Measurements from ENCODE around the gene SRSF12.

The SRSF12 gene

DNA sequence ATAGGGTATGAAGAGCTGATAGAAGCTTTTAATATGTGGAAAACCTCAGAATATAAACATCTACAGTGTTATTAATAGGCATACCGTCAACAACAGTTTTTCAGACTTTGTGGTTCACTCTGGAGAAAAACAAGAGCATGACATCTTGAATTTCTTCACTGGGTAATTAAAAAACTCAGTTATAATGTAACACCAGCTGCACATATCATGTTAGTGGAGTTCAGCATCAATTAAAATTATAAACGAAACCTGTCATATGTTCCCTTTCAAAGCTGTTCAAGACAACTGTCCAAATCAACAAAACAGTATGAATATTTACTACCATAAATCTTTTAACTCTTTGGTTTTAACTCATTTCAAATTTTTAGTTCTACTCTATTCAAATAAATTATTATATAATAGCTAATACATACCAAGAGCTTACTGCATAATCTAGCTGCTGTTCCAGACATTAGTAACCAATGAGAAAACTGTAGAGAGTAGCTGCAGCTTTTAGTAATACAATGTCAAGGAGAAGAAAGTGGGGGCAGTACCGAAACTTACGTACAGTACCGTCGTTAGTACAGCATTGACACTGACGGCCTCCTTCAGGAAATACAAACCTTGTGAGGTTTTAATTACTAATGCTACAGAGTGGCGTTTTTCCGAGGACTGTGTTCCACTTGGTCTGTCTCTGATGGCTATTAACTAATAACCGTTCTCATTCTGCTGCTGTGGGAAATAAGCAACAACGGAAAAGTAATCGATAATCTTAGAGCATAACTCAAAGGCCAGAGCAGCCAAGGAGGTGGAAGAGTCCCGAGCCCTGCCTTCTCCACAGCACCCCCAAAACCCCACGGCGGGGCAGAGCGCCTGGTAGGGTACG lies 27.5 kb upstream of the SRSF12 start:
- Histone ChIP-seq H3K9ac (ENCODE audit: low read depth in 1 of 2, low read length in 2 of 2) (peak overlapping the region; percentile 62 to 83), H3K4me1 (ENCODE audit: control insufficient read depth in 1 of 2, insufficient read depth in 2 of 2, low read length in 2 of 2) (peaks cover 0 to 13% of the 10 kb centered on the region in 2 donors), H3K36me3 (ENCODE audit: control insufficient read depth in 1 of 2, insufficient read depth in 2 of 2, low read length in 2 of 2) (peaks cover 0 to 3% of the 10 kb centered on the region in 2 donors), H3K27ac (ENCODE audit: low read depth, low read length) (peak overlapping the region; percentile 68), H3K9me3 (ENCODE audit: control insufficient read depth in 1 of 2, low read length in 2 of 2) (no peaks in the 10 kb centered on the region), H3K4me3 (ENCODE audit: low read depth in 1 of 2, low read length in 2 of 2) (peak overlapping the region; percentile 84 to 86), H3K27me3 (ENCODE audit: control insufficient read depth in 1 of 2, insufficient read depth in 2 of 2, low read length in 2 of 2) (no peaks in the 10 kb centered on the region)

DNA sequence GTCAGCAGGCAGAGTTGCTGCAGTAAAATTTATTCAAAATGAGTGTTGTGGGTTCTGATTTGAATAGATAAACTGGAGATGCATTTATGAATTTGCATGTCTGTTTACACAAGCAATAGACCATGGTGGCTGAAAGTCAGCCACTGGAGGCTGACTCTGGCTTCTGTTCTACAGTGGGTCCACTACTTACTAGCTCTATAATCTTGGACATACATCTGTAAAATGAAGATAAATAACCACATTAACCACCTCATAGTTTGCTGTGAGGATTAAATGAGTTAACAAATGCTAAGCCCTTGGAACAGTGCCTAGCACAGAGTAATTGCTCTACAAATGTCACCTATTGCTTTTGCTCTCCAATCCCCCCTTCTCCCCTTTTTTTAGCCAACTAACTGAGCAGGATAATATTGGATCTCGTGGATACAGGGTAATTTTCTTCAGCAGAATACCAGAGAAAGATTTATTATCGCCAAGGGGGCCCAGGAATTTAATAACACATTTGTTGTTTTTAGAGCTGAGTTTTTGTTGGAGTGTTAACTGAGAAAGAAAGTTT lies 26.6 kb upstream of the SRSF12 start:
- H3K27ac ChIP-seq (ENCODE audit: low read depth, low read length): no peak overlapping the region
- no peak overlapping the region for H3K9ac ChIP-seq (ENCODE audit: low read depth in 1 of 2, low read length in 2 of 2)
- H3K4me3 ChIP-seq (ENCODE audit: low read depth in 1 of 2, low read length in 2 of 2): no peak overlapping the region
- H3K27me3 ChIP-seq (ENCODE audit: control insufficient read depth in 1 of 2, insufficient read depth in 2 of 2, low read length in 2 of 2): no peaks in the 10 kb centered on the region
- H3K9me3 ChIP-seq (ENCODE audit: control insufficient read depth in 1 of 2, low read length in 2 of 2): no peaks in the 10 kb centered on the region
- H3K4me1 ChIP-seq (ENCODE audit: control insufficient read depth in 1 of 2, insufficient read depth in 2 of 2, low read length in 2 of 2): peaks cover 6 to 22% of the 10 kb centered on the region in 2 donors
- H3K36me3 ChIP-seq (ENCODE audit: control insufficient read depth in 1 of 2, insufficient read depth in 2 of 2, low read length in 2 of 2): no peaks in the 10 kb centered on the region

DNA sequence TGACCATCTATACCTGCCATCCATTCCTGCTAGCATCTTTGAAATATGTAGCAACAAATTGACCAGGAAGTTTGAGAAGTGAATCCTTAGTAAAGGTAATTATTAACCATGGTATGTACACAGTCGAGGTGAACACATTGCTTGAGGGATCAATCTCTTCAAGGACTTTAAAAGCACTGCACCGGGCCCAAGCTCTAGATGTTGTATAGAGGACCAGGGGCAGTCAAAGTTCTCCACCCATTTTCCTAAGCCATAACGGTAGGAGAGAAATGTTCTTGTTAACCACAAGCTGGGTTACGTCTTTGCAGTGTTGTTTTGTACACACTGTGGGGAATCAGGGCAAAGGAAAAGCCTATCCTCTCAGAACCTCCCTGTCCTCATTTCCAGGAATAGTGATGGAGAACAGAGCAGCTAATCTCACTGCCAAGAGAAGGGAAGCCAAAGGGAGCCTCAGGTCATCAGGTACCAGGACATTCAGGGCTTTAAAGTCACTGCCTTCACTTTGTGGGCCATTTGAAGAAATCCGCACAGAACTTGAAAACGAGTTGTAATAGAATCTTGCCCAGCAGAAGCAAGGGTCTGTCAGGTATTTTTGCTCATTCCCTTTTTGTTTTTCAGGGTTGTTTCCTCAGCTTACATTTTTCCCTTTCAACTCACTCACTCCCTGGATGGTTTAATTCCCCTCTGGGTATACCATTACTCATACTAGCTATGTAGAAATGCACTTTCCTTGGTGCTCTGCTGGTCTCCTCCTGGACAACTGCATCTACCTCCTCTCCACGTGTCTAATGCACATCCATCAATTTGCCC lies 22.7 kb upstream of the SRSF12 start:
- Histone ChIP-seq H3K4me1 (ENCODE audit: control insufficient read depth in 1 of 2, insufficient read depth in 2 of 2, low read length in 2 of 2) (peaks cover 10 to 23% of the 10 kb centered on the region in 2 donors), H3K9me3 (ENCODE audit: control insufficient read depth in 1 of 2, low read length in 2 of 2) (no peaks in the 10 kb centered on the region), H3K9ac (ENCODE audit: low read depth in 1 of 2, low read length in 2 of 2) (no peak overlapping the region), H3K27ac (ENCODE audit: low read depth, low read length) (no peak overlapping the region), H3K36me3 (ENCODE audit: control insufficient read depth in 1 of 2, insufficient read depth in 2 of 2, low read length in 2 of 2) (no peaks in the 10 kb centered on the region), H3K27me3 (ENCODE audit: control insufficient read depth in 1 of 2, insufficient read depth in 2 of 2, low read length in 2 of 2) (no peaks in the 10 kb centered on the region), H3K4me3 (ENCODE audit: low read depth in 1 of 2, low read length in 2 of 2) (no peak overlapping the region)

DNA sequence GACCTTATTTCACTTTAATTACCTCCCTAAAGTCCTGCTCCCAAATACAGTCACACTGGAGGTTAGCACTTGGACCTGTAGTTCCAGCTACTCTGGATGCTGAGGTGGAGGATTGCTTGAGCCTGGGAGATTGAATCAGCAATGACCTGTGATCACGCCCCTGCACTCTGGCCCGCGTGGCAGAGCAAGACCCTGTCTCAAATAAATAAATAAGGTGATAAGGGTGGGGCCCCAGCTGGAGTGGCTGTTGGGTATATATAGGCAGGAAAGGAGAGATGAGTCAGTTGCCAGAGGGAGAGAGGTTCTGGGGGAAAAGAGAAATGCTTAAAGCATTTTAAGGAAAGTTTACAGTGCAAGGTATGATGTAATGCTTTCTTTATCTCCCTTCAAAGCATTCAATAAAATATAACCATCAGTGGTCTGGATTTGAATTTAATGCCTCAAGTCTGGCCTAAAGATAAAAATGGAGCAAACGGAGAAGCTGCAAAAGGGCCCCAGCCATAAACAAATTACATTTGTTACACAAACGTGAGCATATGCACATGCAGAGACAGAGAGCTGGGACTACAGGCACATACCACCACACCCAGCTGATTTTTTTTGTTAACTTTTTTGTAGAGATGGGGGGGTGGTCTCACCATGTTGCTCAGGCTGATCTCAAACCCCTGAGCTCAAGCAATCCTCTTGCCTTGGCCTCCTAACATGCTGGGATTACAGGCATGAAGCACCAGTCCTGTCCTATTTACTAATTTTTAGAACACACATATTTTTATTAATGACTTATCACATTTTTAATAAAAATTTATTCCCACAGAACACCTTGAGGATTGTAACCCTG lies 21.9 kb upstream of the SRSF12 start:
- Histone ChIP-seq H3K27ac (ENCODE audit: low read depth, low read length) (no peak overlapping the region), H3K27me3 (ENCODE audit: control insufficient read depth in 1 of 2, insufficient read depth in 2 of 2, low read length in 2 of 2) (no peaks in the 10 kb centered on the region), H3K9me3 (ENCODE audit: control insufficient read depth in 1 of 2, low read length in 2 of 2) (no peaks in the 10 kb centered on the region), H3K36me3 (ENCODE audit: control insufficient read depth in 1 of 2, insufficient read depth in 2 of 2, low read length in 2 of 2) (no peaks in the 10 kb centered on the region), H3K9ac (ENCODE audit: low read depth in 1 of 2, low read length in 2 of 2) (no peak overlapping the region), H3K4me3 (ENCODE audit: low read depth in 1 of 2, low read length in 2 of 2) (no peak overlapping the region), H3K4me1 (ENCODE audit: control insufficient read depth in 1 of 2, insufficient read depth in 2 of 2, low read length in 2 of 2) (peaks cover 10 to 18% of the 10 kb centered on the region in 2 donors)

DNA sequence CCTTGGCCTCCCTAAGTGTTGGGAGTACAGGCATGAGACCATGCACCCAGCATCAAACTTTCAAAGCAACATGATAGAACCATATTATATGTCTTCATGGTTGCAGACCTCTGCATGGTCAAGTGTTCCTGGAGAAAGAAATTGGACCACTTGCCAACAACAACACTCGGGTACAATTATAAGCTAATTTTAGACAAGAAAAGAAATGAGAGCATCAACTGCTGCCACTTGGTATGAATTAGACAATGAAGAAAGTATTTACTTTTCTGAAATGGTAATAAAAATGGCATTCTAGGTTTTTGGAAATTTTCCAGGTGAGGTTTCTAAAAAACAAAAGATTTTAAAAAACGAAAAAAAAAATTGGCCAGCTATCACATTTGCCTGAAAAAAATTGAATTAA lies 20.3 kb upstream of the SRSF12 start:
- H3K9ac ChIP-seq (ENCODE audit: low read depth in 1 of 2, low read length in 2 of 2): no peak overlapping the region
- H3K4me1 ChIP-seq (ENCODE audit: control insufficient read depth in 1 of 2, insufficient read depth in 2 of 2, low read length in 2 of 2): peaks cover 10 to 15% of the 10 kb centered on the region in 2 donors
- no peak overlapping the region for H3K27ac ChIP-seq (ENCODE audit: low read depth, low read length)
- H3K9me3 ChIP-seq (ENCODE audit: control insufficient read depth in 1 of 2, low read length in 2 of 2): no peaks in the 10 kb centered on the region
- H3K4me3 ChIP-seq (ENCODE audit: low read depth in 1 of 2, low read length in 2 of 2): no peak overlapping the region
- H3K36me3 ChIP-seq (ENCODE audit: control insufficient read depth in 1 of 2, insufficient read depth in 2 of 2, low read length in 2 of 2): no peaks in the 10 kb centered on the region
- no peaks in the 10 kb centered on the region for H3K27me3 ChIP-seq (ENCODE audit: control insufficient read depth in 1 of 2, insufficient read depth in 2 of 2, low read length in 2 of 2)

DNA sequence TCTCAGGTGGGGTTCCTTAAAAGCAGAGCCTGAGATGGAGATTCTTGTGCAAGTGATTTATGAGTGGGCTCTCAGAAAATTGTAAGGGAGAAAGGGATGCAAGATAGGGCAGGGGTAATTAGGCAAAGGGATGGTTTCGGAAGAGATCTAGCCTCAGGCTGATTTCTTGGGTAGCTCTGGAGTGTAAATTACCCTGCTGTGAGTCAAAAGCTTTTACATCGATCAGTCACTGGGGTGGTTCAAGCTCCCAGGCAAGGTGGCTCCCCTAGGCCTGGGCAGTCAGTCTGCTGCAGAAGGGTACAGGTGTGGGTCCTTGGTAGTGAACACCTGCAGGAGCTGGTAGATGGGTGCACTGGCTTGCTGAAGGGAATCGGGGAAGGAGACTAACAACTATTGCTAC lies 16.9 kb upstream of the SRSF12 start:
- H3K4me1 ChIP-seq (ENCODE audit: control insufficient read depth in 1 of 2, insufficient read depth in 2 of 2, low read length in 2 of 2): peaks cover 4 to 6% of the 10 kb centered on the region in 2 donors
- no peak overlapping the region for H3K27ac ChIP-seq (ENCODE audit: low read depth, low read length)
- H3K4me3 ChIP-seq (ENCODE audit: low read depth in 1 of 2, low read length in 2 of 2): no peak overlapping the region
- no peaks in the 10 kb centered on the region for H3K27me3 ChIP-seq (ENCODE audit: control insufficient read depth in 1 of 2, insufficient read depth in 2 of 2, low read length in 2 of 2)
- H3K9ac ChIP-seq (ENCODE audit: low read depth in 1 of 2, low read length in 2 of 2): no peak overlapping the region
- no peaks in the 10 kb centered on the region for H3K9me3 ChIP-seq (ENCODE audit: control insufficient read depth in 1 of 2, low read length in 2 of 2)
- H3K36me3 ChIP-seq (ENCODE audit: control insufficient read depth in 1 of 2, insufficient read depth in 2 of 2, low read length in 2 of 2): no peaks in the 10 kb centered on the region

DNA sequence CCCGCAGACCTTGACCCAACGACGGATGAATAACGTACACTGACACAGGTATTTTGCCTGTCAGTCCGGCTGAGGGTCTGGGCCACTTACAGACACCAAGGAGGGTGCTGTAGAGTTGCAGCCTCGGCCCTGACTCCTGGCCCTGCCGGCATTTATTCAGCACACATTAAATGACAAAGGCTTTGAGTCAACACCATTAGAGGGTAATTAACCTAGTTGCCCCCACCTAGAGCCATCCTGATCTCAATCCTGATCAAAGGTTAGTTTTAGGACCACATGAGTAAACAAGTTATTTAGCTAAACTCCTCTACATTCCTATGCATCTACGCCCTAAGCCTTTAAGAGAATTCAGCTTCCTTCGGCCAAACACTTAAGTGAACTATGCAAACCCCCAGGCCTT lies 16.1 kb upstream of the SRSF12 start:
- H3K4me1 ChIP-seq (ENCODE audit: control insufficient read depth in 1 of 2, insufficient read depth in 2 of 2, low read length in 2 of 2): no peaks in the 10 kb centered on the region

DNA sequence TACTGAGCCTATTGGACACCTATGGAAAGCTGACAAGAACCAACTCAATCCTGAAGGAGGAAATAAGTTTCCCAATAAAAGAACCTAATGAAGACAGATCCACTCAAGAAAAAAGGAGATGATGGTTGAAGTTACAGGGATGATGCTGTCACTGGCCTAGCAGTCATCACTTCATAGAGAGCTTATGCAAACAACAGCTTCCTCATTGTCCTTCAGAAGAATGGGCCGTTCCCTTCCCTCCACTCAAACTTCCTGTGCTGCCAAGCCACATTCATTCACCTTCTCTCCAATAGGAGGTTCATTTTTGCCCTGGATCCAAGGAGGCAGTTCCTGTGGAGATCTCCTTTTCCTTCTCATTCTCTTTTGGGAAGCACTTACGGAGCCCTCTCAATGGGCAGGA lies 14.2 kb upstream of the SRSF12 start:
- Histone ChIP-seq H3K27ac (ENCODE audit: low read depth, low read length) (no peak overlapping the region), H3K9me3 (ENCODE audit: control insufficient read depth in 1 of 2, low read length in 2 of 2) (no peaks in the 10 kb centered on the region), H3K36me3 (ENCODE audit: control insufficient read depth in 1 of 2, insufficient read depth in 2 of 2, low read length in 2 of 2) (no peaks in the 10 kb centered on the region), H3K27me3 (ENCODE audit: control insufficient read depth in 1 of 2, insufficient read depth in 2 of 2, low read length in 2 of 2) (no peaks in the 10 kb centered on the region), H3K4me3 (ENCODE audit: low read depth in 1 of 2, low read length in 2 of 2) (no peak overlapping the region), H3K4me1 (ENCODE audit: control insufficient read depth in 1 of 2, insufficient read depth in 2 of 2, low read length in 2 of 2) (no peaks in the 10 kb centered on the region), H3K9ac (ENCODE audit: low read depth in 1 of 2, low read length in 2 of 2) (no peak overlapping the region)

More for the DNA sequence above, 16.1 kb upstream of the SRSF12 start:
- H3K27ac ChIP-seq (ENCODE audit: low read depth, low read length): no peak overlapping the region
- H3K4me3 ChIP-seq (ENCODE audit: low read depth in 1 of 2, low read length in 2 of 2): no peak overlapping the region
- no peaks in the 10 kb centered on the region for H3K27me3 ChIP-seq (ENCODE audit: control insufficient read depth in 1 of 2, insufficient read depth in 2 of 2, low read length in 2 of 2)
- no peaks in the 10 kb centered on the region for H3K9me3 ChIP-seq (ENCODE audit: control insufficient read depth in 1 of 2, low read length in 2 of 2)
- H3K9ac ChIP-seq (ENCODE audit: low read depth in 1 of 2, low read length in 2 of 2): no peak overlapping the region
- H3K36me3 ChIP-seq (ENCODE audit: control insufficient read depth in 1 of 2, insufficient read depth in 2 of 2, low read length in 2 of 2): no peaks in the 10 kb centered on the region

DNA sequence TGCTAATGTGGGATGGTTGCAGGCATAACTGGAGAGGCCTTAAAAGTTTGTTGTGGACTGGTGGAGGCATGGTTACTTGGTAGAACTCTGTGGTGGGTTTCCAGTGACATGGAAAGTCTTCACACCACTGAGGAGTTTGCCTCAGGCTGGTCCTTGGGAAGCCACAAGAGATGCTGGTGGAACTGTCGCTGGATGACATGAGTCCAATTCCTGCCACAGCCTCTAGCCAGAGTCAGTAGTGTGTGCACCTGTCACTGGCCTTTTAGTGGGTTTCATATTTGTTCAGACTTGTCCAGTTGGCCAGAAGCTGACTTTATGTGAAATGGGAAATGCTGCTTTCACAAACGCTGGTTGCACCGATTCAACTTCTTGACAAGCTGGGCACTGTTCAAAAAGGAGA lies 13.7 kb upstream of the SRSF12 start:
- H3K4me1 ChIP-seq (ENCODE audit: control insufficient read depth in 1 of 2, insufficient read depth in 2 of 2, low read length in 2 of 2): no peaks in the 10 kb centered on the region
- no peak overlapping the region for H3K9ac ChIP-seq (ENCODE audit: low read depth in 1 of 2, low read length in 2 of 2)
- H3K27ac ChIP-seq (ENCODE audit: low read depth, low read length): no peak overlapping the region
- no peaks in the 10 kb centered on the region for H3K27me3 ChIP-seq (ENCODE audit: control insufficient read depth in 1 of 2, insufficient read depth in 2 of 2, low read length in 2 of 2)
- H3K9me3 ChIP-seq (ENCODE audit: control insufficient read depth in 1 of 2, low read length in 2 of 2): no peaks in the 10 kb centered on the region
- no peaks in the 10 kb centered on the region for H3K36me3 ChIP-seq (ENCODE audit: control insufficient read depth in 1 of 2, insufficient read depth in 2 of 2, low read length in 2 of 2)
- no peak overlapping the region for H3K4me3 ChIP-seq (ENCODE audit: low read depth in 1 of 2, low read length in 2 of 2)
